GM12878 (cell line): Measurements from ENCODE around the gene FCER2. TPM values are rescaled to one million over a fixed set of nuclear protein-coding genes. Genes with fewer than 3 reads are reported as not detected.

ENCODE experiments used
- ATAC-seq: fragments of 200-7000 bp; cut with Tn5 transposase; 3 replicates; pipeline ENCODE4 v1.9.1; 2020; ENCODE audit warnings: mild to moderate bottlenecking, moderate library complexity
- BruUV-seq: library from RNA; stranded (reverse); fragments of 400-500 nt; replicated peaks from 2 replicates; lab custom pipeline; 2021; lab: Mats Ljungman, UMichigan
- CTCF ChIA-PET: fragments of 300-600 bp; sonication (Branson Sonifier 250); formaldehyde crosslinking; extraction: SDS; loops from one replicate; lab custom pipeline; 2021; ENCODE audit warnings: inconsistent platforms; lab: Yijun Ruan, JAX
- POLR2A ChIA-PET: fragments of 350-600 bp; formaldehyde crosslinking; extraction: SDS; loops from one replicate; lab custom pipeline; 2021; ENCODE audit warnings: inconsistent platforms; lab: Charles Lee
- RAD21 ChIA-PET: fragments of 300-600 bp; sonication (Branson Sonifier 250); formaldehyde crosslinking; loops from one replicate; lab custom pipeline; 2023; ENCODE audit warnings: antibody characterized with exemption; ENCODE audit not compliant: unreplicated experiment; lab: Charles Lee
- SMC1A ChIA-PET: fragments of 300-600 bp; sonication (Branson Sonifier 250); formaldehyde crosslinking; loops from one replicate; lab custom pipeline; 2023; ENCODE audit not compliant: unreplicated experiment, uncharacterized antibody; lab: Charles Lee
- DNase-seq: peaks from one replicate; pipeline ENCODE4 v3.0.0-alpha.2; 2011; ENCODE audit warnings: low read depth, low spot score
- FAIRE-seq: peaks from 3 replicates; lab custom pipeline; 2011; peaks lifted over from hg19 to GRCh38; lab: Jason Lieb, UNC
- H2AFZ ChIP-seq: 2 replicates; pipeline ENCODE4 v1.6.0; 2011; ENCODE audit warnings: low read depth, low read length, control low read depth; ENCODE audit not compliant: control insufficient read depth
- H3K27ac ChIP-seq: 2 replicates; pipeline ENCODE4 v1.5.1; 2011; ENCODE audit warnings: control low read depth; ENCODE audit not compliant: control insufficient read depth, insufficient read depth
- H3K27me3 ChIP-seq, 2 experiments: replicated peaks in 1 of 2; 2 replicates each; pipeline versions ENCODE4 v1.6.0 to v1.6.1; 2011; ENCODE audit warnings: low read length in 1 of 2; ENCODE audit not compliant: control insufficient read depth in 2 of 2, insufficient read depth in 2 of 2
- H3K36me3 ChIP-seq, 2 experiments: 2 replicates each; pipeline ENCODE4 v1.5.1; 2011; ENCODE audit warnings: low read length in 1 of 2; ENCODE audit not compliant: control insufficient read depth in 2 of 2, insufficient read depth in 2 of 2
- H3K4me1 ChIP-seq: 2 replicates; pipeline ENCODE4 v1.6.1; 2011; ENCODE audit warnings: mild to moderate bottlenecking, low read length, moderate library complexity, mixed read lengths; ENCODE audit not compliant: control insufficient read depth, insufficient read depth
- H3K4me2 ChIP-seq: 2 replicates; pipeline ENCODE4 v1.6.0; 2011; ENCODE audit warnings: control low read depth; ENCODE audit not compliant: control insufficient read depth, insufficient read depth
- H3K4me3 ChIP-seq: fragments of 200-600 bp; sonication (generic); 2 replicates; pipeline ENCODE4 v1.5.1; 2016
- H3K79me2 ChIP-seq: 2 replicates; pipeline ENCODE4 v1.6.0; 2011; ENCODE audit warnings: low read length; ENCODE audit not compliant: control insufficient read depth, insufficient read depth
- H3K9ac ChIP-seq: 2 replicates; pipeline ENCODE4 v1.8.0; 2011; ENCODE audit warnings: low read length, control low read depth, mixed read lengths; ENCODE audit not compliant: control insufficient read depth, insufficient read depth
- H3K9me3 ChIP-seq: replicated peaks from 3 replicates; pipeline ENCODE4 v1.5.1; 2011; ENCODE audit warnings: mild to moderate bottlenecking, low read length; ENCODE audit not compliant: control insufficient read depth, insufficient read depth
- H4K20me1 ChIP-seq: 2 replicates; pipeline ENCODE4 v1.6.0; 2011; ENCODE audit not compliant: control insufficient read depth, insufficient read depth
- GATAD2B ChIP-seq: fragments of 450-650 bp; conservative IDR thresholded peaks from 2 replicates; pipeline ENCODE4 v1.6.1; 2017; ENCODE audit warnings: low read depth, mild to moderate bottlenecking, moderate library complexity
- RAD21 ChIP-seq: IDR thresholded peaks from 2 replicates; pipeline ENCODE4 v1.6.1; 2011; ENCODE audit warnings: mild to moderate bottlenecking, low read depth, low read length, moderate library complexity; ENCODE audit not compliant: insufficient read depth
- SMARCA5 ChIP-seq: fragments of 450-650 bp; IDR thresholded peaks from 2 replicates; pipeline ENCODE4 v1.6.1; 2017; ENCODE audit warnings: mild to moderate bottlenecking
- YY1 ChIP-seq: IDR thresholded peaks from 2 replicates; pipeline ENCODE4 v1.6.1; 2011; ENCODE audit warnings: low read depth, mild to moderate bottlenecking, low read length
- WGBS: methylation state at CpG from one replicate; pipeline ENCODE4 v1.1.6; 2016; ENCODE audit warnings: low lambda C conversion rate; ENCODE audit not compliant: insufficient replicate concordance, insufficient coverage; ENCODE audit errors: missing lambda C conversion rate; 5-methylcytosine and 5-hydroxymethylcytosine counted together
- in situ Hi-C: fragments of 300-500 bp; cut with MboI; formaldehyde crosslinking; loops from 9 replicates; pipeline ENCODE4 v1.14.3; 2018; ENCODE audit warnings: mixed read lengths
- intact Hi-C: fragments of 100-400 bp; cut with micrococcal nuclease; formaldehyde crosslinking; loops from one replicate; pipeline ENCODE4 v1.14.2; 2022; ENCODE audit not compliant: unreplicated experiment
- polyA plus RNA-seq, 11 experiments: library from polyadenylated mRNA; depleted of rRNA in 4 of 11; unstranded in 6 of 11; stranded (reverse) in 5 of 11; fragments of >200 nt; fragmentation: Nextera tagmentation in 4 of 11; fragmentation: Illumina TruSeq in 1 of 11; extraction: Ambion mirVana in 4 of 11; extraction: Trizol in 1 of 11; gene quantifications; 1 replicate in 1 of 11; 2 replicates in 10 of 11; pipeline versions ENCODE4 v1.2.1 to v1.2.3, GENCODE V29; 2011 to 2016; ENCODE audit warnings: inconsistent platforms in 2 of 11, missing spikeins in 2 of 11, low read depth in 1 of 11
- total RNA-seq, 4 experiments: library from RNA; depleted of rRNA in 3 of 4; stranded (reverse); fragments of >200 nt in 3 of 4; fragmentation: Illumina TruSeq in 1 of 4; extraction: Trizol in 1 of 4; gene quantifications; 2 replicates each; pipeline versions ENCODE4 v1.2.1 to v1.2.3, GENCODE V29; 2013 to 2021
- TF ChIP-seq, protein P1 (sequence below): IDR thresholded peaks from 2 replicates; pipeline ENCODE4 v1.6.1; 2011; ENCODE audit warnings: borderline replicate concordance, low read depth, mild to moderate bottlenecking, moderate library complexity, low read length; ENCODE audit not compliant: insufficient read depth, poor library complexity, severe bottlenecking

The FCER2 gene
- total and polyA plus RNA-seq, 10 of the 15 experiments (the other 5 are each of a cell fraction or from before 2014, with no cell fraction given), result 44.0 to 424 (median 241) TPM

- no peak for DNase-seq
- H3K36me3 ChIP-seq, result no peaks in the 10 kb centered on the region
- intact Hi-C loops, result no loop called here
- H3K79me2 ChIP-seq, result no peaks in the 10 kb centered on the region
- no peak overlapping the region for H3K9ac ChIP-seq
- H3K4me1 ChIP-seq, result peaks cover 30% of the 10 kb centered on the region
- 49% methylated on average over 5 of the region's 5 CpGs for WGBS
- in situ Hi-C loops, result no loop called here
- BruUV-seq, result no TSS peak
- no peak for TF ChIP-seq RAD21
- TF ChIP-seq, protein P1, sequence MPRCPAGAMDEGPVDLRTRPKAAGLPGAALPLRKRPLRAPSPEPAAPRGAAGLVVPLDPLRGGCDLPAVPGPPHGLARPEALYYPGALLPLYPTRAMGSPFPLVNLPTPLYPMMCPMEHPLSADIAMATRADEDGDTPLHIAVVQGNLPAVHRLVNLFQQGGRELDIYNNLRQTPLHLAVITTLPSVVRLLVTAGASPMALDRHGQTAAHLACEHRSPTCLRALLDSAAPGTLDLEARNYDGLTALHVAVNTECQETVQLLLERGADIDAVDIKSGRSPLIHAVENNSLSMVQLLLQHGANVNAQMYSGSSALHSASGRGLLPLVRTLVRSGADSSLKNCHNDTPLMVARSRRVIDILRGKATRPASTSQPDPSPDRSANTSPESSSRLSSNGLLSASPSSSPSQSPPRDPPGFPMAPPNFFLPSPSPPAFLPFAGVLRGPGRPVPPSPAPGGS, result peak; percentile 68
- no peak for TF ChIP-seq GATAD2B
- peak; percentile 27; the same call in 1 of the 2 replicates for TF ChIP-seq YY1
- TF ChIP-seq SMARCA5, result no peak
- ATAC-seq, result peak; percentile 30; the same call in 2 of the 3 replicates
- RAD21 ChIA-PET, result interaction anchor here (1.0 to 3.3 kb wide), 5 partner anchors 39 to 75 kb away, joined by 3 to 11 read pairs (median 4); partner anchors contain the start of gene FCER2
- H3K4me2 ChIP-seq, result peak overlapping the region; percentile 51; the same call in 1 of the 2 replicates
- no peak overlapping the region for H3K27ac ChIP-seq
- no peaks in the 10 kb centered on the region for H4K20me1 ChIP-seq
- POLR2A ChIA-PET, result interaction anchor here (0.5 to 2.8 kb wide), 2 partner anchors 8 to 45 kb away, joined by 3 to 11 read pairs; no protein-coding TSS in a partner anchor
- H3K9me3 ChIP-seq, result no peaks in the 10 kb centered on the region
- peak; percentile 80 for FAIRE-seq
- CTCF ChIA-PET, result interaction anchor here (1.2 to 2.2 kb wide), 2 partner anchors 64 to 176 kb away, joined by 3 to 6 read pairs; partner anchors contain the start of gene TRAPPC5
- no peak overlapping the region for H3K4me3 ChIP-seq
- SMC1A ChIA-PET, result interaction anchor here (0.6 to 2.0 kb wide), 5 partner anchors 41 to 75 kb away, joined by 3 to 6 read pairs (median 4); no protein-coding TSS in a partner anchor
- no peaks in the 10 kb centered on the region for H3K27me3 ChIP-seq
- H2AFZ ChIP-seq, result no peak overlapping the region
Observed at GRCh38 chr19:7744199-7744786, 42.4 kb upstream of the FCER2 start.
